Measurements from ENCODE around the gene GRIA1.
A peak's percentile ranks its signal among the peaks of the same experiment; 100 is the strongest.

GRIA1 gene

GRCh38 chr5:153551537-153552079 lies 61.1 kb downstream of the GRIA1 start:
- peak; percentile 79 for DNase-seq (ENCODE audit: low read depth)

- no peak for DNase-seq (ENCODE audit: low read depth)
Measured at GRCh38 chr5:153552886-153553285, 62.4 kb downstream of the GRIA1 start.

GRCh38 chr5:153555420-153556114 lies 65.1 kb downstream of the GRIA1 start:
- no peak for DNase-seq (ENCODE audit: low read depth)

- no peak for DNase-seq (ENCODE audit: low read depth)
Measured at GRCh38 chr5:153558957-153559356, 68.5 kb downstream of the GRIA1 start.

- DNase-seq (ENCODE audit: low read depth) = no peak
Measured at GRCh38 chr5:153559926-153560325, 69.5 kb downstream of the GRIA1 start.

GRCh38 chr5:153562189-153562588 lies 71.7 kb downstream of the GRIA1 start:
- DNase-seq (ENCODE audit: low read depth) = peak; percentile 45

- DNase-seq (ENCODE audit: low read depth) = peak; percentile 68
Measured at GRCh38 chr5:153565822-153566221, 75.4 kb downstream of the GRIA1 start.

- no peak for DNase-seq (ENCODE audit: low read depth)
Measured at GRCh38 chr5:153569036-153569435, 78.6 kb downstream of the GRIA1 start.

GRCh38 chr5:153571162-153571561 lies 80.7 kb downstream of the GRIA1 start:
- no peak for DNase-seq (ENCODE audit: low read depth)

- DNase-seq (ENCODE audit: low read depth) = no peak
Measured at GRCh38 chr5:153572411-153573145, 82.1 kb downstream of the GRIA1 start.

GRCh38 chr5:153573326-153574033 lies 83.0 kb downstream of the GRIA1 start:
- no peak for DNase-seq (ENCODE audit: low read depth)

- peak; percentile 49 for DNase-seq (ENCODE audit: low read depth)
Measured at GRCh38 chr5:153584126-153584959, 93.9 kb downstream of the GRIA1 start.

GRCh38 chr5:153584960-153585359 lies 94.5 kb downstream of the GRIA1 start:
- DNase-seq (ENCODE audit: low read depth) = no peak

- no peak for DNase-seq (ENCODE audit: low read depth)
Measured at GRCh38 chr5:153585622-153586277, 95.3 kb downstream of the GRIA1 start.

- DNase-seq (ENCODE audit: low read depth) = no peak
Measured at GRCh38 chr5:153592081-153592480, 101.6 kb downstream of the GRIA1 start.

- no peak for DNase-seq (ENCODE audit: low read depth)
Measured at GRCh38 chr5:153594785-153595184, 104.3 kb downstream of the GRIA1 start.

GRCh38 chr5:153598099-153598498 lies 107.6 kb downstream of the GRIA1 start:
- DNase-seq (ENCODE audit: low read depth) = no peak

GRCh38 chr5:153601377-153601776 lies 110.9 kb downstream of the GRIA1 start:
- DNase-seq (ENCODE audit: low read depth) = no peak

GRCh38 chr5:153605386-153605785 lies 114.9 kb downstream of the GRIA1 start:
- DNase-seq (ENCODE audit: low read depth) = no peak

GRCh38 chr5:153610009-153610408 lies 119.5 kb downstream of the GRIA1 start:
- DNase-seq (ENCODE audit: low read depth) = no peak

GRCh38 chr5:153610811-153611210 lies 120.3 kb downstream of the GRIA1 start:
- DNase-seq (ENCODE audit: low read depth) = no peak
